Measurements from ENCODE around the gene LARGE1. TPM values are rescaled to one million over a fixed set of nuclear protein-coding genes. Genes with fewer than 3 reads are reported as not detected.

Gene LARGE1
- total and polyA plus RNA-seq, 5 donors from 2014 or later = not detected

DNA sequence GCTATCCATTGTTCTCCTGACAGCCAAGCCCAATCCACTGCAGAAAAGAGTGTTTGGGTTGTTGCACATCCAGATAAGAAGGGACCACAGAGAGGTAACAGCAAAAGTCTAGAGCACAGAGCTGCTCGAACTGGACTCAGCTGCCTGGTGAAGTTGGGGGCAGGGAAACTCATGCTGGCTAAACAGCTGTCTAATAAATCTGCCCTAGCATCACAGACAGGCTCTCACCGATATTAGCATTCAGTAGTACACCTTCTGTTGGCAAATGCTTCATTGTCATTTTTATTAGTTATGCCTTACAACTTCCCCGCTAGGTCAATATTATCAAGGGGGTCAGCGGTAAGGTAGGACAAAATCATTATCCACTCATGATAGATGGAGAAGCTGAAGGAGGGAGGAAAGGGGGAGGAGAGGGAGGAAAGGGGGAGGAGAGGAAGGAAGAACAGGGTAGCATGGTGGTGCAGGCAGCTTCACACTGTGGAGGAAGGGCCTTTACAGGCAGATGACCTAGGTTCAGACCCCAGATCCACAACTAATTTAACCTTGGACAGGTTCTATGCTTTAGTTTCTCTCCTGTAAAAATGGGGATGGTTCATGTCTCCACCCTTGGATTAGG, 102.7 kb downstream of the LARGE1 start:
- Histone ChIP-seq H3K27ac (ENCODE audit: insufficient read depth, low read length, poor library complexity, severe bottlenecking) (no peak overlapping the region), H3K4me3 (ENCODE audit: low read depth, low read length) (no peak overlapping the region), H3K4me1 (ENCODE audit: control insufficient read depth, insufficient read depth, low read length, poor library complexity, severe bottlenecking) (no peaks in the 10 kb centered on the region), H3K36me3 (ENCODE audit: control insufficient read depth, insufficient read depth, low read length) (no peaks in the 10 kb centered on the region), H3K27me3 (ENCODE audit: control insufficient read depth, insufficient read depth, low read length) (no peaks in the 10 kb centered on the region), H3K9me3 (ENCODE audit: control insufficient read depth in 2 of 2, low read length in 2 of 2) (no peaks in the 10 kb centered on the region)
- H3K9me3 Mint-ChIP-seq = peaks cover 0 to 10% (median 3%) of the 10 kb centered on the region in 7 donors
- H3K36me3 Mint-ChIP-seq = no peaks in the 10 kb centered on the region
- no peak overlapping the region for H3K4me3 Mint-ChIP-seq
- H3K4me1 Mint-ChIP-seq = no peaks in the 10 kb centered on the region
- ATAC-seq (ENCODE audit: low read depth in 2 of 2) (no peak), DNase-seq (no peak)
- no peaks in the 10 kb centered on the region for H3K27me3 Mint-ChIP-seq
- H3K27ac Mint-ChIP-seq = no peak overlapping the region

DNA sequence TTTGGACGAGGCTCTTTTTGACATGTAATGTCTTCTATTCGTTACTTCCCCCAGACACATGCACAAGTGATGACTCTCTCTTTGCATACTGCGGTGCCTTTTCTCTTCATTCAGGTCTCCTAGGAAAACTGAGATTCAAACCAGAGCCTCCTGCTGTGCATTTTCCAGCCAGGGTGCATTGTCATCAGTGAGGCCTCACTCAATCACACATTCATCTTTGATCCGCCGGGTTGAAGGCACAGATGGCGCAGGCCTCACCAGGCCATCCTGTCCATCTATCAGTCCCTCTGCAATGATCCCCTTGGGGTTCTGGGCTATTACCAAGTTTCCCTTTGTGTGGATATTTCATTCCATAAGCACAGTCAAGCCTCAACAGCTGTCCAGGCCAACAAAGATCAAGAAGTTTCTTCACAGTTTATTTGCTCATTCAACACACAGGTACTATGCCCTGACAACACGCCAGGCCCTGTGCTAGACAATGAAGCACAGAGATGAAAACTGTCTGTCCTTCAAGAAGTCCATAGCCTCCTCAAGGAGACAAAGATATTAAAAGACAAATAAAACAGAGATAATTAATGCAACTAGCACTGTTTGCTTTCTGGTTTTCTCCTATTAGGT, 107.8 kb downstream of the LARGE1 start:
- H3K27me3 ChIP-seq (ENCODE audit: control insufficient read depth, insufficient read depth, low read length) = no peaks in the 10 kb centered on the region
- no peaks in the 10 kb centered on the region for H3K9me3 ChIP-seq (ENCODE audit: control insufficient read depth in 2 of 2, low read length in 2 of 2)
- H3K9me3 Mint-ChIP-seq = peaks cover 0 to 10% (median 2%) of the 10 kb centered on the region in 7 donors
- H3K27ac ChIP-seq (ENCODE audit: insufficient read depth, low read length, poor library complexity, severe bottlenecking) = no peak overlapping the region
- no peaks in the 10 kb centered on the region for H3K36me3 ChIP-seq (ENCODE audit: control insufficient read depth, insufficient read depth, low read length)
- H3K4me3 ChIP-seq (ENCODE audit: low read depth, low read length) = no peak overlapping the region
- H3K4me1 ChIP-seq (ENCODE audit: control insufficient read depth, insufficient read depth, low read length, poor library complexity, severe bottlenecking) = no peaks in the 10 kb centered on the region
- no peaks in the 10 kb centered on the region for H3K27me3 Mint-ChIP-seq
- H3K4me1 Mint-ChIP-seq = no peaks in the 10 kb centered on the region
- ATAC-seq (ENCODE audit: low read depth in 2 of 2) (no peak), DNase-seq (no peak)
- no peaks in the 10 kb centered on the region for H3K36me3 Mint-ChIP-seq
- no peak overlapping the region for H3K4me3 Mint-ChIP-seq
- no peak overlapping the region for H3K27ac Mint-ChIP-seq

DNA sequence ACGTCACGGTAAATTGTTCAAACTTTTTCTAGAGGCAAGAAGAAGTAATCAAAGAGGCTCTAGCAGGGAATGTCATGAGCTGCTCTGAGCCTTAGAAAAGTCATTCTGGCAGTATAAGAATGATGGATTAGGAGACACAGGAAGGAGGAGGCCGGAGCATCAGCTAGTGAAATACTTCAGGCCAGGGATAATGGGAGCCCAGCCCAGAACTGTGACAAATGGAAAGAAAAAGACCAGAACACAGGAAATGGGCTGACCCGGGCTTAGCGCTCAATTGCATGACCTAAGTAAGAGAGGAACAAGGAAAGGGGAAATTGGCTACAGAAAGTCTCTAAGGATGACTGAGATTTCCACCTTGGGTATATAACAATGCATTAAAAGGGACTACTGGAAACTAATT, 108.6 kb downstream of the LARGE1 start:
- Histone ChIP-seq H3K4me3 (ENCODE audit: low read depth, low read length) (no peak overlapping the region), H3K9me3 (ENCODE audit: control insufficient read depth in 2 of 2, low read length in 2 of 2) (no peaks in the 10 kb centered on the region), H3K27ac (ENCODE audit: insufficient read depth, low read length, poor library complexity, severe bottlenecking) (no peak overlapping the region), H3K4me1 (ENCODE audit: control insufficient read depth, insufficient read depth, low read length, poor library complexity, severe bottlenecking) (no peaks in the 10 kb centered on the region), H3K36me3 (ENCODE audit: control insufficient read depth, insufficient read depth, low read length) (no peaks in the 10 kb centered on the region), H3K27me3 (ENCODE audit: control insufficient read depth, insufficient read depth, low read length) (no peaks in the 10 kb centered on the region)
- DNase-seq = no peak
- no peak for ATAC-seq (ENCODE audit: low read depth in 2 of 2)
- Mint-ChIP-seq H3K27me3 (no peaks in the 10 kb centered on the region), H3K4me1 (no peaks in the 10 kb centered on the region), H3K9me3 (peaks cover 0 to 8% (median 2%) of the 10 kb centered on the region in 7 donors), H3K36me3 (no peaks in the 10 kb centered on the region), H3K27ac (no peak overlapping the region), H3K4me3 (no peak overlapping the region)

DNA sequence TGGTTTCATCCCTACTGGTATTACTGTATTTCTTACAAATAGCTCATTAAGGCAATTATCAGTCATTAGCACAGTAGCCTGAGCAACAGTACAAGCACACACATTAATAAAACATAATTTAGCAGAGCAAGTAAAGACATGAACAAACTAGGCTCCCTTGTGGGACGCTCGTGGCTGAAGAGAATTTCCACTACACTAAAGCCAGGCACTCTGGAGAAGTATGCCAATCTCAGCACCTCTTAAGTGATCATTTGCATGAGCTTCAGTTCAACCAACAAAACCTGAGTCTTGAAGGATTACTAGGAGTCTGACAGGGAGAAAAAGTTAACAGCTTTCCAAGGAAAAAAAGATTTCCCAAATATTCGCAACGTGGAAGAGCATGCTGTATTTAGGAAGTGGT, 109.1 kb downstream of the LARGE1 start:
- H3K36me3 ChIP-seq (ENCODE audit: control insufficient read depth, insufficient read depth, low read length) = no peaks in the 10 kb centered on the region
- Mint-ChIP-seq H3K4me3 (no peak overlapping the region), H3K4me1 (no peaks in the 10 kb centered on the region), H3K27me3 (no peaks in the 10 kb centered on the region), H3K9me3 (peaks cover 0 to 8% (median 2%) of the 10 kb centered on the region in 7 donors), H3K36me3 (no peaks in the 10 kb centered on the region), H3K27ac (no peak overlapping the region)
- DNase-seq (no peak), ATAC-seq (ENCODE audit: low read depth in 2 of 2) (no peak)
- H3K27me3 ChIP-seq (ENCODE audit: control insufficient read depth, insufficient read depth, low read length) = no peaks in the 10 kb centered on the region
- H3K9me3 ChIP-seq (ENCODE audit: control insufficient read depth in 2 of 2, low read length in 2 of 2) = no peaks in the 10 kb centered on the region
- no peaks in the 10 kb centered on the region for H3K4me1 ChIP-seq (ENCODE audit: control insufficient read depth, insufficient read depth, low read length, poor library complexity, severe bottlenecking)
- H3K4me3 ChIP-seq (ENCODE audit: low read depth, low read length) = no peak overlapping the region
- no peak overlapping the region for H3K27ac ChIP-seq (ENCODE audit: insufficient read depth, low read length, poor library complexity, severe bottlenecking)

DNA sequence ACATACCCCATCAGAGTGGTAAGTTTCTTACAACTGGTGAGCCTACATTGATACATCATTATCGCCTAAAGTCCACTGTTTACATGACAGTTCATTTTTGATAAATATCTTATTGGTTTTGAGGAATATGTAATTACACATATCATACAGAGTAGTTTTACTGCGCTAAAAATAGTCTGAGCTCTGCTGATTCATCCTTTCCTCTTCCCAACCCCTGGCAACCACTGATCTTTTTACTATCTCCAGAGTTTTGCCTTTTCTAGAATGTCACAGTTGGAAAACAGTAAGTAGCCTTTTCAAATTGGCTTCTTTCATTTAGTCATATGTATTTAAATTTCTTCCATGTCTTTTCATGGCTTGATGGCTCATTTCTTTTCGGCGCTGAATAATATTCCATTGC, 112.8 kb downstream of the LARGE1 start:
- H3K4me1 ChIP-seq (ENCODE audit: control insufficient read depth, insufficient read depth, low read length, poor library complexity, severe bottlenecking) = no peaks in the 10 kb centered on the region
- no peaks in the 10 kb centered on the region for H3K9me3 ChIP-seq (ENCODE audit: control insufficient read depth in 2 of 2, low read length in 2 of 2)
- H3K27ac ChIP-seq (ENCODE audit: insufficient read depth, low read length, poor library complexity, severe bottlenecking) = no peak overlapping the region
- no peak overlapping the region for H3K27ac Mint-ChIP-seq
- no peaks in the 10 kb centered on the region for H3K36me3 Mint-ChIP-seq
- H3K27me3 Mint-ChIP-seq = no peaks in the 10 kb centered on the region
- no peak overlapping the region for H3K4me3 ChIP-seq (ENCODE audit: low read depth, low read length)
- no peak overlapping the region for H3K4me3 Mint-ChIP-seq
- H3K4me1 Mint-ChIP-seq = no peaks in the 10 kb centered on the region
- no peaks in the 10 kb centered on the region for H3K27me3 ChIP-seq (ENCODE audit: control insufficient read depth, insufficient read depth, low read length)
- no peak for DNase-seq
- no peak for ATAC-seq (ENCODE audit: low read depth in 2 of 2)
- H3K36me3 ChIP-seq (ENCODE audit: control insufficient read depth, insufficient read depth, low read length) = no peaks in the 10 kb centered on the region
- H3K9me3 Mint-ChIP-seq = peaks cover 0 to 11% (median 6%) of the 10 kb centered on the region in 7 donors

DNA sequence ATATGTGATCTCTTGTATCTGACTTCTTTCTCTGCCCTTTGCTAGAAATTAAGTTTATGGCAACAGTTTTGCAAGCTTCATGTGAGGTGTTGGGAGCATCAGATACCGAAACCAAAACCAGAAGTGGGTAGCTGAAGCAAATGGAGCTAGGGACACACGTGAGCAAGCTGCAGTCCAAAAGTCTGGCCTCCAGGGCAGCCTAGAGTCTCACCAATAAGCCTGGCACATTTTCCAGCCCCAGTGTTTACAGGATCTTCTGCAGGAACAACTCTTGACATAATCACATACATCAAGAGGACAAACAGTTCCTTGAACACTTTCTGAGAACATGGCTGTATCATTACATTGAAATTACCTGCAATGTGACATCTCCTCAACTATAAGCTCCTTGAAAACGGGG, 114.1 kb downstream of the LARGE1 start:
- DNase-seq (peak in 1 of 3 donors; percentile 1), ATAC-seq (ENCODE audit: low read depth in 2 of 2) (no peak)
- H3K27ac ChIP-seq (ENCODE audit: insufficient read depth, low read length, poor library complexity, severe bottlenecking) = no peak overlapping the region
- no peaks in the 10 kb centered on the region for H3K36me3 ChIP-seq (ENCODE audit: control insufficient read depth, insufficient read depth, low read length)
- H3K27me3 ChIP-seq (ENCODE audit: control insufficient read depth, insufficient read depth, low read length) = no peaks in the 10 kb centered on the region
- peaks cover 0 to 2% of the 10 kb centered on the region in 2 experiments for H3K9me3 ChIP-seq (ENCODE audit: control insufficient read depth in 2 of 2, low read length in 2 of 2)
- Mint-ChIP-seq H3K27me3 (no peaks in the 10 kb centered on the region), H3K9me3 (peaks cover 0 to 12% (median 6%) of the 10 kb centered on the region in 7 donors), H3K4me1 (no peaks in the 10 kb centered on the region), H3K27ac (no peak overlapping the region), H3K4me3 (no peak overlapping the region), H3K36me3 (no peaks in the 10 kb centered on the region)
- H3K4me1 ChIP-seq (ENCODE audit: control insufficient read depth, insufficient read depth, low read length, poor library complexity, severe bottlenecking) = no peaks in the 10 kb centered on the region
- H3K4me3 ChIP-seq (ENCODE audit: low read depth, low read length) = no peak overlapping the region

DNA sequence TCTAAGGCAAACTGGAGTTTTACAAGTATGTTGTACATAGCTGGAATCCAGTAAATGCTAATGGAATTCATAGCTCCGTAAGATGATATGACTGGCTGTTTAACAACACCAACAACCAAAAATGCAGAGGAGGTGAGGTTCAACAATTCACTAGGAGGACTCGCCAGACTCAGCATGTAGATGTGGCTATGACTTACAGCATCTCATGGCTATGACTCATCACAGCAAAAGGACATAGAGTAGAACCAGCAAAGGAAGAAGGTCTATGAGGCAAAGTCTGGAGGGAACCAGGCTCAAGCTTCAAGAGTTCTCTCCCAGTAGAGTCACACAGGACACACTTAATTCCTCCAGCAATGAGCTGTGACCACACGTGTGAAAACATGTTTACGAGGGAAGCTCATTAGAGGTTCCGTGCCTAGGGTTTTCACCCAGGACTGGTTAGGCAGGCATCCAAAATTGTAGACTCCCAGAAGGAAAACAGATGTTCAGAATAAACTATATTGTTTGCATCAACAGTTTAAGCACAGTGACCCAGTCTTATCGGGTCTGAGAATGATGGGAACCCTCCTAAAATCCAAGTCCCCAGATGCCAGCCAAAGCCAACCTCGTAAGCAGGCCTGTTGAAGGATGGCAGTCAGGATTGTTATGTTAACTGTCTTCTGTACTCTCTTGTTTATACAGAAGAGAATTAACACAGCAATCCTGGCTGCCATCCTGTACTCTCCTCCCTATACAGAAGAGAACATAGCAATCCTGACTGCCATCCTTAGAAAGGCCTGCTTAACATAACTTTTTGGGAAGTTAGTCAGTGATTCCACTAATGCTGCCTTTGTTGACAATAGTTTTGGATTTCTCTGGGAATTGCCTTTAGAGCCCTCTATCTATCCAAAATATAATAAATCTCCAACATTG, 116.6 kb downstream of the LARGE1 start:
- Mint-ChIP-seq H3K27ac (no peak overlapping the region), H3K9me3 (peaks cover 0 to 15% (median 5%) of the 10 kb centered on the region in 7 donors), H3K4me1 (no peaks in the 10 kb centered on the region), H3K36me3 (no peaks in the 10 kb centered on the region), H3K27me3 (no peaks in the 10 kb centered on the region), H3K4me3 (no peak overlapping the region)
- peaks cover 0 to 2% of the 10 kb centered on the region in 2 experiments for H3K9me3 ChIP-seq (ENCODE audit: control insufficient read depth in 2 of 2, low read length in 2 of 2)
- no peak overlapping the region for H3K4me3 ChIP-seq (ENCODE audit: low read depth, low read length)
- no peaks in the 10 kb centered on the region for H3K4me1 ChIP-seq (ENCODE audit: control insufficient read depth, insufficient read depth, low read length, poor library complexity, severe bottlenecking)
- DNase-seq (no peak), ATAC-seq (ENCODE audit: low read depth in 2 of 2) (no peak)
- H3K27me3 ChIP-seq (ENCODE audit: control insufficient read depth, insufficient read depth, low read length) = no peaks in the 10 kb centered on the region
- no peaks in the 10 kb centered on the region for H3K36me3 ChIP-seq (ENCODE audit: control insufficient read depth, insufficient read depth, low read length)
- no peak overlapping the region for H3K27ac ChIP-seq (ENCODE audit: insufficient read depth, low read length, poor library complexity, severe bottlenecking)

Measured in CD4-positive, CD25-positive, alpha-beta regulatory T cell (primary cell).